IPS-NIHi7 (cell line): ENCODE data around the gene TRIM8.

Experiments
- DNase-seq: peaks from one replicate; pipeline ENCODE4 v3.0.0; 2012; ENCODE audit warnings: mixed read lengths; ENCODE audit errors: extremely low spot score

TRIM8 gene

GRCh38 chr10:102633287-102633686 is 11.0 kb upstream of the TRIM8 start:
- DNase-seq: no peak

- DNase-seq: no peak
These were observed 10.4 kb upstream of the TRIM8 start for GRCh38 chr10:102633848-102634247.

DNA sequence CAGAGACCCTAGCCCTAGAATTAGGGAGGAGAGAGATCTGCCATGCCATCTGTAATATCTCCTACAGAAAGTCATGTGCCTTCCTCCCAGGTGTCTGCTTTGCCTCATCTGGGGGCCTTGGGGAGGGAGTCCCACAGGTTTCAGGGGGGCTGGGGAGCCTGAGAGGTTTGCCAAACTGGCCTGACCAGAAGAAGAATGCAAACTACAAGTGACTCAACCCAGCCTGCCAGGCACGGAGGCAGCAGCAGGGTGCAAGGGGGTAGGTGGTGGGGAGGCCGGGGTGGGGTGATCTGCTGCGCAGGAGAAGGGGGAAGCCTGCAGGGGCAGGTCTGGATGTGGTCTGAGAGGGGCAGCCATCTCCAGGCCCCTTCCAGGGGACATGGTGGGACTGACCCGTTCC is 9.6 kb upstream of the TRIM8 start:
- DNase-seq: no peak

GRCh38 chr10:102635377-102635776 is 8.9 kb upstream of the TRIM8 start:
- no peak for DNase-seq

- no peak for DNase-seq
These were observed 4.7 kb upstream of the TRIM8 start for GRCh38 chr10:102639537-102639936.

GRCh38 chr10:102641402-102641801 is 2.9 kb upstream of the TRIM8 start:
- DNase-seq: no peak

GRCh38 chr10:102641880-102642735 is 2.2 kb upstream of the TRIM8 start:
- DNase-seq: peak; percentile 94

DNA sequence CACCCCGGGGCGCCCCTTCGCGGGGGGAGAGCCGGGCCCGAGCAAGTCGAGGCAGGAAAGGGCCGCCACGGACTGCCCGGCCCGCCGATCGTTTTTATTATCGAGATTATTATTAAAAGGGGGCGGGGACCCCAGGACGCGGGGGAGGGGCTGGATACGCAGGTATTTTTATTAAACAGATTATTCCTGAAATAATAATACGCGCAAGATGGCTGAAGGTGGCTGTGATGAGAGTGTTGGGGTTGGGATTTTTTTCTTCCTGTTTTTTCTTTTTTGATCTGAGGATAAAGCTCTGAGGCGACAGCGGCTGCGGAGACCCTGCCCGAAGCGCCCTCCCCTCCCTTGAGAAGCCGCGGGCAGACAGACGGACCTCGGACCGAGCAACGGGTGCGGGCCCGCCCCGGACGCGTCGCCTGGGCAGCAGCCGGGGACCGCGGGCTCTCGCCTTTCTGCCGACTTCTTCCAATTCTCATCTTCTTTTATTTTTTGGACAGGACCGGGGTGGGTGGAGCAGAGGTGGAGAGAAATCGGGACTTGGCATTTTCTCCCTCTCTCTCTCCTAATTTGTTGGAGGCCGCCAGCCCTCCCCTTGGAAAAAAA is 1.4 kb upstream of the TRIM8 start:
- no peak for DNase-seq

- DNase-seq: peak; percentile 52
These were observed 778 bp upstream of the TRIM8 start for GRCh38 chr10:102643336-102644065.

- DNase-seq: peak; percentile 57
These were observed 538 bp downstream of the TRIM8 start for GRCh38 chr10:102644646-102645387.

DNA sequence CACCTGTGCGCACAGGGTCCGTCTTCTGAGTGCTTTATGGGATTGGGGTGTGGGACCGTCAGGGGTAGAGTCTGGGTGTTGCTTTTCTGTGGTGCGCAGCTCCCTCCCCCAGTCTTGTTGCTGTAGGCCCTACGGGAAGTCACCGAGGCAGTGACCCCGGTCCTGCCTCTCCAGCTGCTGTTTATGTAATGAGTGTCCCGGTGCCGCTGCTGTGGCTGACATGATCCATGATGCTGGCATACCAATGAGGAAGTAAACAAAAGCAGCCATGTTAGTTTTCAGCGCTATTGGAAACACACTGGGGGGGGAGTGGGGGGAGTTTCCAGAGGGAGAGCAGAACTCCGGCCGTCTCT is 1.1 kb downstream of the TRIM8 start:
- no peak for DNase-seq

- no peak for DNase-seq
These were observed 1.7 kb downstream of the TRIM8 start for GRCh38 chr10:102645741-102646609.

GRCh38 chr10:102646610-102647442 is 2.5 kb downstream of the TRIM8 start:
- no peak for DNase-seq

DNA sequence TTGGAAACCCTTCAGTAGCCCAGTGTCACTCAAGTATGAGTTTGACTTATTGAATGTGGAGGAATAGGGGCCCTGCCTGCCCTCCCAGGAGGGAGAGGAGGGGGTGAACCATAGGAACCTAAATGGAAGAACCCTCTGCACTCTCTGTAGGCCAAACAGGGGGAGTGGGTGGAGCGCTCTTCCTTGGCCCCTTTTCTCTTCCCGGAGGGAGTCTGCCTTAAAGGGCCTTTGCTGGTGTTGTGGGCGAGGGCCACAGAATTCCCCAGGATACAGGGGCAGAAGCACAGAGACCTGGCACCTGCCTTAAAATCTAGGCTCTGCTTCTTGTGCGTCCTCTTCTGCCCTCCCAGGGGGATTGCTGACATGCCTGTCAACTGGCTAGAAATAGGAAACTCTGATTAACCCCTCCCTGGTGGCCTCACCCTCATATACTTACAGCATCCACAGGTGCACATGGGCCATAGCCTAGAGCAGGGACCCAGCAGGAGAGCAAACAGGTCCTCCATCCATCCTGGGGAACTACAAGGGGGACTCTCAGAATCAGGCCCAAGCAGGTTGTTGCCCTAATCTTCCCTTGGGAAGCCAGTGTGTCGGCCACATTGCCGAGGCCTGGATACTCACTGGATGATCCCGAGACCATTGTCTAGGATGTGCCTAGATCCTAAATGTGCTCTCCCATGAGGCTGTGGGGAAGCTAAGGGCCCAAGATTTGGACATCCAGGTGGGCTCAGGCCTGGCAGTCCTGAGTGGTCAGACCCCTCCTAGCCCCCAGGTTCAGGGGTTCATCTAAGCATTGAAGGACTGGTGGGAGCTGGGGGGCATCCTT is 3.4 kb downstream of the TRIM8 start:
- DNase-seq: no peak

DNA sequence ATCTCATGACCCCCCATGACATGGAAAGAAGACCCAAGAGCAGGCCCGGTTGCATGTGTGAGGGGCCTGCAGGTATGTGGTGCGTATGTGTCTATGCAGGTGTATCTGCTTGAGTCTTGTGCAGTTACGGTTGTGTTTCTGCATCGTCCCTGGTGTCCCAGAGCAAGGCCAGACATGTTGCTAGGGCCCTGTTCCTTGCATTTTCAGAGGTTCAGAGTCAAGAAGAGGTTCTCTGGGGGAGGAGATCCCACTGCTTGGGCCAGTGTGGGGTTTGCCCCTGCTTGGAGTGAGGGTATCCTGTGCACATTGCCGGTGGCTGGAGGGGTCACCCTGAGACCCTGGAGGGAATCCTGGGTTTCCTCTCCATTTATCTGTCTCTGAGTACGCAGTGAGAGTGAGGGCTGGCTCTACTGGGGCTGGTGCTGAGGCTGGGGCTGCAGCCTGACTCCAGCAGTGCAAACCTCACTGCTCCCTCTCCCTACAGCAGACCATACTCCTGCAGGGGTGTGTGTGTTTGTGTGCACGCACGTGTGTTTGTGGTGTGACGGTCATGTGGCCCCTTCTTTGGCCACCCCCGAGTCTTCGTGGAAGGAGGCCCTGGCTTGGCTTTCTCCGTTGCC is 4.1 kb downstream of the TRIM8 start:
- no peak for DNase-seq

GRCh38 chr10:102648889-102649796 is 4.9 kb downstream of the TRIM8 start:
- DNase-seq: no peak

GRCh38 chr10:102649797-102650654 is 5.7 kb downstream of the TRIM8 start:
- DNase-seq: peak; percentile 65
